Upper lobe of left lung (tissue), 4 donors: ENCODE data around the gene HPCAL1.

Source experiments
- EP300 ChIP-seq, 4 donors: sonication (generic); formaldehyde crosslinking; IDR thresholded peaks; one replicate each; pipeline ENCODE4 v1.5.1; 2017; ENCODE audit warnings: antibody characterized with exemption in 4 of 4, control low read depth in 2 of 4
- POLR2A ChIP-seq, 4 donors: fragments of 450-650 bp; IDR thresholded peaks; one replicate each; pipeline ENCODE4 v1.5.1; 2016 to 2017; ENCODE audit warnings: antibody characterized with exemption in 4 of 4, mild to moderate bottlenecking in 2 of 4
- POLR2AphosphoS5 ChIP-seq, 2 donors: sonication (generic); formaldehyde crosslinking; IDR thresholded peaks; one replicate each; pipeline ENCODE4 v1.5.1; 2017; ENCODE audit warnings: antibody characterized with exemption in 2 of 2
- TF ChIP-seq, protein P1 (sequence below), 6 experiments: fragments of 450-650 bp in 4 of 6; fragments of 200-600 bp in 2 of 6; sonication (generic) in 2 of 6; IDR thresholded peaks; one replicate each; pipeline ENCODE4 v1.5.1; 2016 to 2019; ENCODE audit warnings: antibody characterized with exemption in 6 of 6

DNA sequence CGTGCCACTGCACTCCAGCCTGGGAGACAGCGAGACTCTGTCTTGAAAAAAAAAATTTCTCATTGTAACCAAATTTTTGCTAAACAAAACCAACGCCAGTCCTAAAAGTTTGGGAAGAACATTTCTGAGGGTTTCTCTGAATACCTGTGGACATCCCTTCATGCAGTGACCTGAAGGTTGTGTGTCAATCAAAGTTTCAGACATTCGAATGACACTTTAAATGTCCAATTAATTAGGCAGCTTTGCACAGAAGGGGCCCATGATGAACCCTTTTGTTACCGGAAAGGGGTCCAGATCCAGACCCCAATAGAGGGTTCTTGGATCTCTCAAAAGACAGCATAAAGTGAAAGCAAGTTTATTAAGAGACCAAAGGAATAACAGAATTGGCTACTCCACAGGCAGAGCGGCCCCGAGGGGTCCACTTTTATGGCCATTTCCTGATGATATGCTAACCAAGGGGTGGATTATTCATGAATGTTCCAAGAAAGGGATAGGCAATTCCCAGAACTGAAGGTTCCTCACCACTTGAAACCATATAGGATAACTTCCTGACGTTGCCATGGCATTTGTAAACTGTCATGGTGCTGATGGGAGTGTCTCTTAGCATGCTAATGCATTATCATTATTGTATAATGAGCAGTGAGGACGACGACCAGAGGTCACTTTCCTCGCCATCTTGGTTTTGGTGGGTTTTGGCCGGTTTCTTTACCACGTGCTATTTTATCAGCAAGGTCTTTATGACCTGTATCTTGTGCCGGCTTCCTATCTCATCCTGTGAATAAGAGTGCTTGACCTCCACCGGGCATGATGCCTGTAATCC, 27.5 kb upstream of the HPCAL1 start:
- TF ChIP-seq, protein P1, sequence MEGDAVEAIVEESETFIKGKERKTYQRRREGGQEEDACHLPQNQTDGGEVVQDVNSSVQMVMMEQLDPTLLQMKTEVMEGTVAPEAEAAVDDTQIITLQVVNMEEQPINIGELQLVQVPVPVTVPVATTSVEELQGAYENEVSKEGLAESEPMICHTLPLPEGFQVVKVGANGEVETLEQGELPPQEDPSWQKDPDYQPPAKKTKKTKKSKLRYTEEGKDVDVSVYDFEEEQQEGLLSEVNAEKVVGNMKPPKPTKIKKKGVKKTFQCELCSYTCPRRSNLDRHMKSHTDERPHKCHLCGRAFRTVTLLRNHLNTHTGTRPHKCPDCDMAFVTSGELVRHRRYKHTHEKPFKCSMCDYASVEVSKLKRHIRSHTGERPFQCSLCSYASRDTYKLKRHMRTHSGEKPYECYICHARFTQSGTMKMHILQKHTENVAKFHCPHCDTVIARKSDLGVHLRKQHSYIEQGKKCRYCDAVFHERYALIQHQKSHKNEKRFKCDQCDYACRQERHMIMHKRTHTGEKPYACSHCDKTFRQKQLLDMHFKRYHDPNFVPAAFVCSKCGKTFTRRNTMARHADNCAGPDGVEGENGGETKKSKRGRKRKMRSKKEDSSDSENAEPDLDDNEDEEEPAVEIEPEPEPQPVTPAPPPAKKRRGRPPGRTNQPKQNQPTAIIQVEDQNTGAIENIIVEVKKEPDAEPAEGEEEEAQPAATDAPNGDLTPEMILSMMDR (IDR thresholded peaks at IDR 0.05): no peak
- TF ChIP-seq EP300 (IDR thresholded peaks at IDR 0.05) (no peak), POLR2A (IDR thresholded peaks at IDR 0.05) (no peak), POLR2AphosphoS5 (IDR thresholded peaks at IDR 0.05) (no peak)
